Effector CD4-positive, alpha-beta T cell (primary cell): Measurements from ENCODE around the gene PATL1.
A peak's percentile ranks its signal among the peaks of the same experiment; 100 is the strongest.
"Not testable (repeated sequence)": the region's sequence is repeated elsewhere in the genome, so short reads cannot be mapped to it uniquely, and the experiment has no call there.

ENCODE experiments used
- DNase-seq: peaks from one replicate; pipeline ENCODE4 v3.0.0-alpha.2; 2020

PATL1 gene

DNA sequence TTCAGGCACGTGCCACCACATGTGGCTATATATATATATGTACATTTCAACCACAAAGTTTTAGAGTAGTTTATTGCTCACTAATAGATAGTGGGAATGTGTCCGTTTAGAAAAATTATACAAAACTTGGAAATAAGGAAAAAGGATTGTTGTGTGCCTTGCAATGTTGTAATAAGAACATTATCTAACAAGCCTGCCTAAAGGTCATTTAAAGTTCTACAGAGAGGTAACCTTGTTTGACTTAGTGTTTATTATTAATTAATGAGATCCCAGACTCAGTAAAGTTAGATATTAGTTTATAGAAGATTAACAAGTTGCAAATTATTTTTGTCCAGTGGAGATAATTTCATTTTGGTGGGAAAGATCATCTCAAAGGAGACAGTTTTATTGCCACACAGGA lies 5.5 kb upstream of the PATL1 start:
- no peak for DNase-seq

- DNase-seq: no peak
Observed at GRCh38 chr11:59673291-59673690, 4.5 kb upstream of the PATL1 start.

- DNase-seq: no peak
Observed at GRCh38 chr11:59671471-59671870, 2.6 kb upstream of the PATL1 start.

GRCh38 chr11:59669611-59670009 lies 773 bp upstream of the PATL1 start:
- no peak for DNase-seq

- peak; percentile 53 for DNase-seq
Observed at GRCh38 chr11:59668188-59668949, 468 bp downstream of the PATL1 start.

DNA sequence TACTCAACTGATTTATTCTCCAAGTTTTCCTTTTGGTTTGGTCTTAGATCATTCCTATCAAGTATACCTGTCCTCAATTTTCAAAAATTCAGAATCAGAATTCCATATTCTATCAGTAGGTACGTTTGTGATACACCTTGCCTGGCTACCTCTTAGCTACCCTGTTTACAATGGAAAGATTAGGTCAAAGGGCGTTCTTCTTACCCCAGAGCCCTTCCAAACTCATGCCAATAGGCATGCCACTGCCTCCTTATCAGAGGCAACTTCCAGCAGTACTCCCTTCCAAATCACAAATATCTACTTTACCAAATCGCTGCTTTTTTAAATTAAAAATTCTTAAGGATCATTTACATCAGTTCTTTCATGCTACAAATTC lies 1.0 kb downstream of the PATL1 start:
- DNase-seq: no peak

- DNase-seq: no peak
Observed at GRCh38 chr11:59666969-59667368, 1.9 kb downstream of the PATL1 start.

GRCh38 chr11:59660621-59661020 lies 8.2 kb downstream of the PATL1 start:
- no peak for DNase-seq

DNA sequence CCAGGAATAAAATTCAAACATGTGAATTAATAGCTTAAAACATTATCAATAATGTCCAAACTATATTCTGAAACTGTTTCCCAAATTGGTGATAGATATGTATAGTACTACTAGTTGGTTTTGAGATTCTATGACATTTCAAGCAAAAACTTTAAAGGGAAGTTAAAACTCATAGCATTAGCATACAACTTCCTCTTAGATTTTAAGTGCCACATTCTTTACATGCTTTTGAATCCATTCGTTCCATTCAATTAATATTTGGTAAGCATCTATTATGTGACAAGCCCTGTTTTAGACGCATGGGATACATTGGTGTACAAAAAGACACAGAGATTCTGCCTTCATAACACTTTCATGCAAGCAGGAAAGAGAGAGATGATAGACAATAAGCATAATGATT lies 8.9 kb downstream of the PATL1 start:
- DNase-seq: no peak

DNA sequence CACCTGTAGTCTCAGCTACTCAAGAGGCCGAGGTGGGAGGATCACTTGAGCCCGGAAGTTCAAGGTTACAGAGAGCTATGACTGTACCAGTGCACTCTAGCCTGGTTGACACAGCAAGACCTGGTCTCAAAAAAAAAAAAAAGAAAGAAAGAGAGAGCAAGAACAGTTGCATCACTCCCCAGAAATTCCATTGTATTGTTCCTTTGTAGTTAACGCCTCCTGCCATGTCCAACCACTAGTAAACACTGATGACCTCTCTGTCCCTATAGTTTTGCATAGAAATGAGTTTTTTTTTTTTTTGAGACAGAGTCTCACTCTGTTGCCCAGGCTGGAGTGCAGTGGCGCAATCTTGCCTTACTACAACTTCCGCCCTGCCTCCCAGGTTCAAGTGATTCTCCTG lies 10.8 kb downstream of the PATL1 start:
- no peak for DNase-seq

DNA sequence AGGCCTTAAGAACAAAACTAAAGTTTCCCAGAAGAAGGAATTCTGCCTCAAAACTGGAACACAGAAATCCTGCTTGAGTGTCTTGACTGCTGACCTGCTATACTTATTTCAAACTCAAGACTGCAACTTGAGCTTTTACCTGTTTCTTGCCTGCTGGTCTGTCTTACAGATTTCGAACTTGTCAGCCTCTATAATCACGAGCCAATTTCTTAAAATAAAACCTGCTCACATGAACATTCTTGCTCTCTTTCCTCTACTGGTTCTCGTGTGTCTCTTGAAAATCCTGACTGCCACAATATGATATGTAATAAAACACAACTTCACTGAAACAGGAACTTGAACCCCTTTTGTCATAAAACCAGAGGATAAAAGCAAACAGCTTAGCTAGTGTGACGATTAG lies 13.9 kb downstream of the PATL1 start:
- no peak for DNase-seq

DNA sequence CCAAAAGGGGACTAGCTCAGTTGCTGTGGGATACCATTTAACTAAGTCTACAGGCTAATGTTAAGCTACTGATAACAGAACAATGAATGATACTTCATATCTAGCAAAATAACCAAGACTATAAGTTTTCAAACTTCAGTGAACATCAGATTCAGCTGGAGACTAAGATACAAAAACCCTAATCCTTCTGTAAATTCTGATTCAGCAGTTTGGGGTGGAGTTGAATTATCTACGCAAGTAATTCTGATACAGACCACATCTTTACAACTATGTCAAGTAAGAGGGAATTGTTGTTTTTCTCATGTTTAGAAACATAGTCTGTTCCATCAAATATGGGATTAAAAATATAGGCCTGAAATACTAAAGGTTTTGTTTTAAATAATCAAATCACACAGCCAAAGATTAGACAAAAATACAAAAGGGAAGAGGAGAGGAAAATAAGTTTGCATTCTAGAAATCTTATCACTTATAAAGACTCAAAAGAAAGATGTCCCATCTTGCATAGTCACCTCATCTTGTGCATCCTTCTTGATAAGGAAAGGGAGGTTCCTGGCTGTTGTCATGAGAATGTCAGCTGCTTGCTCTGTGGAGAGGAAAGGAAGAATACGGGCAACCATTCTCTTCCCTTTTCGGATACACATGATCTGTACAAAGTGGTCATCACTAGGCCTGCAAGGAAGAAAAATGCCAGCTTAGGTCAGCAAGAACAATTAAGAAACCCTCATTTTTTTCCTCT lies 21.4 kb downstream of the PATL1 start:
- DNase-seq: no peak

DNA sequence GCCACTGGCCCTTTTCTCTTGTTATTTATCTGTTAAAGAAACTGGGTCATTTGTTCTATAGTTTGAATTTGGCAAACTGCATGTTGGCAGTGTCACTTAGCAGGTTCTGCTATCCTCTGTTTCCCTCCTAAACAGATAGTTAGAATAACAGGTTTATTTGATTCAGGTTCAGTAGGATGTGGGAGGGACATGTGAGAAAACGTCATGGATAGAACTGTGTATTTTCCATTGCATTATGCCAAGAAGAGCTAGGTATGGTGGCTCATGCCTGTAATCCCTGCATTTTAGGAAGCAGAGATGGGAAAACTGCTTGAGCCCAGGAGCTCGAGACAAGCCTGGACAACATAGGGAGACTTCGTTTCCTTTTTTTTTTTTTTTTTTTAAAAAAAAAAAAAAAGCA lies 24.3 kb downstream of the PATL1 start:
- DNase-seq: no peak

DNA sequence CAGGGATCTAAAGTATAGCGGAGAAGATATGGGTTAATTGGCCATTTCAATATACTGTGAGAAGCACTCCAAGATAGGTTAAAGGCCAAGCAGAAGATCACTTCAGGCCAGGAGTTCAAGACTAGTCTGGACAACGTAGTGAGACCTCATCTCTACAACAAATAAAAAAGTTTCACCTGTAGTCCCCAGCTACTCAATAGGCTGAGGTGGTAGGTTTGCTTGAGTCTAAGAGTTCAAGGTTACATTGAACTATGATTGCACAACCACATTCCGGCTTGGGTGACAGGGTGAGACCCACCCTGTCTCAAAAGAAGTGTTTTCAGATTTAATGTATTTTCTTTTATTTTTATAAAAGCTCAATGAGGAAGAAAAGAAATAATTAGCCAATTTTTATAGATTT lies 25.4 kb downstream of the PATL1 start:
- DNase-seq: no peak

DNA sequence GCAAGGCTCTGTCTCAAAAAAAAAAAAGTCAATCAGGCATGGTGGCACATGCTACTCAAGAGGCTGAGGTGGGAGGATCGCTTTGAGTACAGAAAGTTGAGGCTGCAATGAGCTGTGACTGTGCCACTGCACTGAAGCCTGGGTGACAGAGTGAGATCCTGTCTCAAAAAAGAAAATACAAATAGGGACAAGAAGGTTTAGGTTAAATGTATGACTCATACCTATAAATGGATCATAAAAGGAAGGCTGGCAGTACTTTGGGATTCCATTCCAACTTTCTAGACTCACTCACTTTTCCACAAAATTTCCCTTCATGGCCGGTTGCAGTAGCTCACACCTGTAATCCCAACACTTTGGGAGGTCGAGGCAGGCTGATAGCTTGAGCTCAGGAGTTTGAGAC lies 27.7 kb downstream of the PATL1 start:
- DNase-seq: no peak

DNA sequence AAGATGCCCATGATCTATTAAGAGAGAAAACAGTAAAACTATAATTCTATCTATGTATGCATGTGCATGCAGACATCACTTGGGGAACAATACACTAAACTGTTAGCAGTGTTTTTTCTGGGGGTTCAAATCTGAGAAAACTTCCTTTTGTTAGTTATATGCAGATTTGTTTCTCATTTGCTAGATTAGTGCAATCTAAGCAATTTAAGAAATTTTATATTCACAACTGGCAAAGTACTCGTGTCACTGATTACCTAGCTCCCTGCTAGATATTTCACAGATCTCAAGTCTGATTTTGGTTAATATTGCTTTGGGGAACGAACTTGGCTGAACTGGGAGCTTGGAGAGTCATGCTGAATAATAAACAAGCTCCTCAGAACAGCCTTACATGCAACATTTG lies 38.3 kb downstream of the PATL1 start:
- no peak for DNase-seq

DNA sequence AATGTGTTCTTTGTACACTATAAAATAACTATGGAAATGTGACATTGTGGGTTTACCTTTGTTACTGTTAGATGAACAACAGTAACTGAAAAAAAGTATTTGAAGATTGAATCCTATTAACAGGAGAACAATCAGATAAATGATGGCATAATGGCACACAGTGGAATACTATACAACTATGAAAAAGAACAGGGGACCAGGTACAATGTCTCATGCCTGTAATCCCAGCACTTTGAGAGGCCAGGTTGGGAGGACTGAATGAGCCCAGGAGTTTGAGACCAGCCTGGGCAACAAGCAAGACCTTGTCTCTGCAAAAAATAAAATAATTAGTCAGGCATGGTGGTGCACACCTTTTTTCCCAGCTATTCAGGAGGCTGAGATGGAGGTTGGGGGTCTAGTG lies 38.8 kb downstream of the PATL1 start:
- DNase-seq: no peak

GRCh38 chr11:59626969-59627368 lies 41.9 kb downstream of the PATL1 start:
- not testable (repeated sequence) for DNase-seq

DNA sequence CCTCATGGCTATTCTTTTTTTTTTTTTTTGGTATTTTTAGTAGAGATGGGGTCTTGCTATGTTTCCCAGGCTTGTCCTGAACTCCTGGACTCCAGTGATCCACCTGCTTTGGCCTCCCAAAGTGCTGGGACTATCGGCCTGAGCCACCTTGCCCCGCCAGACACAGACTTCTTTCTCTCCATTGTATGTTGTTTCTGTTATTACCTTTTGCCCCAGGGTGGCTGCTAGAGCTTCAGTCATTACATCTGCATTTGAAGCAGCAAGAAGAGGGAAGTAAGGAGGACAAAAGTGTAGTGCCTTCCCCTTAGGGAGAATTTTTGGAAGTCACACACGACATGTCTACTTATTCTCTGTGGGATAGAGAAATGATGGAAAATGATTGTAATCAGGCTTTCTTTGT lies 43.1 kb downstream of the PATL1 start:
- DNase-seq: no peak

DNA sequence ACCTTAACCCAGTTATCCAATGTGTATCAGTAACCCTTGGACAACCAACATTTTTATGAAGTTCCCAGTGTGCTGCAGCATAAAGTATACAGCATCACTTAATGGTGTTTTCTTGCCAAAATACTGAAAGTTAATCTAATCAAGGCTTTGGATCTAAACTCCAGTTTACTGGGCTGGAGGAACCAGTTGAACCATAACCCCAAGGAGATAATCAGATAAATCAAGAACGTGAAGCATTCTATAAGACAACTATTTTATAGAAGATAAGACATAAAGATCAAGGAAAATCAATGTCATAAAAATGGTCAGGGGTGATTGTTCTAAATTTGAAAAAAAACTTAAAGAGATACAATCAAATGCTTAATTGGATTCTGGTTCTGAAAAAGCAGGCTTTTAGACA lies 51.0 kb downstream of the PATL1 start:
- DNase-seq: no peak

- DNase-seq: no peak
Observed at GRCh38 chr11:59616396-59616982, 52.3 kb downstream of the PATL1 start.

- DNase-seq: peak; percentile 98
Observed at GRCh38 chr11:59615637-59616395, 53.0 kb downstream of the PATL1 start, which contains the start of gene OSBP. Gene OSBP (minus strand): TSS chr11:59615774. CDS start chr11:59615664, 110 bp downstream.

DNA sequence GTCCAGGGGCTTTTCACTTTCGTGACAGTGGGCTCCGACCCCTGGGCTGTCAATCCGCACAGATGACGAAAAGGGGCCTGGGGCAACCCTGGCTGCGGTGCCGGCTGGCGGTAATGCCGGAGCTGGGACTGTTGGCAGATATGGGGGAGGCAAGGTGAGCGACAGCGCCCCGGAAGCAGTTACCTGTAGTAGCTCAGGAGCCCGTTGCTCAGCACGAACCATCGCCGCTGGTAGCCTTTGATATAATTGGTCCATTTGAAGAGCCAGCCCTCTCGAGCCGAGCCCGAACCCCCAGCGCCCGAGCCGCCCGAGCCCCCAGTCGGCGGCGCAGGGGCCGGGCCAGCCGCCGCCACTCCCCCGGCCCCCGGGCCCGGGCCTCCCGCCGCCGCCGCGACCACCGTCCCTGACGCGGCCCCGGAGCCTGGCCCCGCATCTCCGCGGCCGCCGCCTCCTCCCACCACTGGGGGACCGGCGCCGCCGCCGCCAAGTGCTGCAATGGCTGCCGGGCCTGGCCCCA lies 53.7 kb downstream of the PATL1 start:
- peak; percentile 68 for DNase-seq
